HepG2 (cell line): ENCODE measurements around the gene NRAP. TPM values are rescaled to one million over a fixed set of nuclear protein-coding genes. Genes with fewer than 3 reads are reported as not detected.

ENCODE experiments used
- CHD4 ChIP-seq: fragments of 200-600 bp; sonication (generic); IDR thresholded peaks from 2 replicates; pipeline ENCODE4 v1.7.0; 2017; ENCODE audit warnings: mild to moderate bottlenecking, low read length, borderline replicate concordance
- HDAC1 ChIP-seq: sonication (generic); formaldehyde crosslinking; IDR thresholded peaks from 2 replicates; pipeline ENCODE4 v1.5.1; 2020; ENCODE audit warnings: mild to moderate bottlenecking, missing genetic modification reagents
- PRPF4 ChIP-seq: fragments of 200-400 bp; formaldehyde crosslinking; IDR thresholded peaks from 2 replicates; pipeline ENCODE4 v1.6.1; 2016; ENCODE audit warnings: low read length, low read depth; ENCODE audit not compliant: poor library complexity, severe bottlenecking
- ZFAT ChIP-seq: sonication (generic); formaldehyde crosslinking; conservative IDR thresholded peaks from 2 replicates; pipeline ENCODE4 v1.8.1; 2023; ENCODE audit warnings: missing genetic modification reagents, inconsistent platforms
- ZNF619 ChIP-seq: sonication (generic); formaldehyde crosslinking; IDR thresholded peaks from 2 replicates; pipeline ENCODE4 v1.4.0; 2020; ENCODE audit warnings: mild to moderate bottlenecking, missing genetic modification reagents
- ZSCAN29 ChIP-seq: sonication (generic); formaldehyde crosslinking; conservative IDR thresholded peaks from 2 replicates; pipeline ENCODE4 v1.4.0; 2020; ENCODE audit warnings: mild to moderate bottlenecking, missing genetic modification reagents
- polyA plus RNA-seq, 8 experiments: library from polyadenylated mRNA; depleted of rRNA in 3 of 8; stranded (reverse) in 7 of 8; unstranded in 1 of 8; fragments of >200 nt; fragmentation: Illumina TruSeq in 4 of 8; extraction: Trizol in 4 of 8; gene quantifications; 2 replicates each; pipeline versions ENCODE4 v1.2.1 to v1.2.3, GENCODE V29; 2011 to 2016; ENCODE audit warnings: low read depth in 4 of 8, missing spikeins in 1 of 8, mixed read lengths in 1 of 8; ENCODE audit not compliant: insufficient read depth in 1 of 8
- total RNA-seq, 5 experiments: library from RNA; depleted of rRNA; stranded (reverse); fragments of >200 nt; fragmentation: Illumina TruSeq; extraction: Trizol; gene quantifications; 2 replicates each; pipeline ENCODE4 v1.2.3, GENCODE V29; 2016; ENCODE audit warnings: low read depth in 1 of 5
- TF ChIP-seq, protein P1 (sequence below): sonication (generic); formaldehyde crosslinking; conservative IDR thresholded peaks from 2 replicates; pipeline ENCODE4 v1.4.0; 2020; ENCODE audit warnings: missing genetic modification reagents
- TF ChIP-seq, protein P2 (sequence below): sonication (generic); formaldehyde crosslinking; IDR thresholded peaks from 2 replicates; pipeline ENCODE4 v1.4.0; 2020; ENCODE audit warnings: missing genetic modification reagents, mild to moderate bottlenecking, borderline replicate concordance
- TF ChIP-seq, protein P3 (sequence below): sonication (generic); formaldehyde crosslinking; IDR thresholded peaks from 2 replicates; pipeline ENCODE4 v1.9.0; 2022; ENCODE audit warnings: missing genetic modification reagents, mild to moderate bottlenecking, borderline replicate concordance
- TF ChIP-seq, protein P4 (sequence below): sonication (generic); formaldehyde crosslinking; IDR thresholded peaks from 2 replicates; pipeline ENCODE4 v1.8.0; 2022; ENCODE audit warnings: missing genetic modification reagents, mild to moderate bottlenecking, borderline replicate concordance
- TF ChIP-seq, protein P5 (sequence below): sonication (generic); formaldehyde crosslinking; IDR thresholded peaks from 2 replicates; pipeline ENCODE4 v1.8.1; 2023; ENCODE audit warnings: mild to moderate bottlenecking, missing genetic modification reagents
- TF ChIP-seq, protein P6 (sequence below): sonication (generic); formaldehyde crosslinking; IDR thresholded peaks from 2 replicates; pipeline ENCODE4 v1.4.0; 2020; ENCODE audit warnings: low read depth, mild to moderate bottlenecking, missing genetic modification reagents

NRAP gene
- total and polyA plus RNA-seq, 2 of the 13 experiments (the other 11 are each of a cell fraction or from before 2014, with no cell fraction given), result not detected

DNA sequence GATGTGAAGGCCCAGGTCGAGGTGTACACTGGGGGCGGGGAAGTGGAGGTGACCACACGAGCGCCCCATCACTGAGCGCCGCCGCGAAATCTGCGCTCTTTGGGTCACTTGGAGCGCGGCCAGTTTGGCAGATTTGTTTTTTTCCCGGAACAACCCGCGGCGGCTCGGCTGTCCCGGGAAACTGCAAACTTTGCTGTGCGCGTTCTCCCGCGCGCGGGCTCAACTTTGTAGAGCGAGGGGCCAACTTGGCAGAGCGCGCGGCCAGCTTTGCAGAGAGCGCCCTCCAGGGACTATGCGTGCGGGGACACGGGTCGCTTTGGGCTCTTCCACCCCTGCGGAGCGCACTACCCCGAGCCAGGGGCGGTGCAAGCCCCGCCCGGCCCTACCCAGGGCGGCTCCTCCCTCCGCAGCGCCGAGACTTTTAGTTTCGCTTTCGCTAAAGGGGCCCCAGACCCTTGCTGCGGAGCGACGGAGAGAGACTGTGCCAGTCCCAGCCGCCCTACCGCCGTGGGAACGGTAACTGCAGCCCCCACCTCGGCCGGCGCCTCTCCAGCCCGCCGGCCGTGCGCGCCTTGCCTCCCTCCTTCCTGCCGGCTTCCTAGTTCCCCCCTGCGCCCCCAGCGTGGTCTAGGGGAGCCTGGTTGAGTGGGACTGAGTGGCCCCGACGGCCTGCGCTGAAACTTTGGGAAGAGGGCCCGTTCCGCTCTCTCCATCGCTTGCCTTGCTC lies 15.8 kb upstream of the NRAP start, which contains the start of gene CASP7 (continued):
- TF ChIP-seq, protein P1, sequence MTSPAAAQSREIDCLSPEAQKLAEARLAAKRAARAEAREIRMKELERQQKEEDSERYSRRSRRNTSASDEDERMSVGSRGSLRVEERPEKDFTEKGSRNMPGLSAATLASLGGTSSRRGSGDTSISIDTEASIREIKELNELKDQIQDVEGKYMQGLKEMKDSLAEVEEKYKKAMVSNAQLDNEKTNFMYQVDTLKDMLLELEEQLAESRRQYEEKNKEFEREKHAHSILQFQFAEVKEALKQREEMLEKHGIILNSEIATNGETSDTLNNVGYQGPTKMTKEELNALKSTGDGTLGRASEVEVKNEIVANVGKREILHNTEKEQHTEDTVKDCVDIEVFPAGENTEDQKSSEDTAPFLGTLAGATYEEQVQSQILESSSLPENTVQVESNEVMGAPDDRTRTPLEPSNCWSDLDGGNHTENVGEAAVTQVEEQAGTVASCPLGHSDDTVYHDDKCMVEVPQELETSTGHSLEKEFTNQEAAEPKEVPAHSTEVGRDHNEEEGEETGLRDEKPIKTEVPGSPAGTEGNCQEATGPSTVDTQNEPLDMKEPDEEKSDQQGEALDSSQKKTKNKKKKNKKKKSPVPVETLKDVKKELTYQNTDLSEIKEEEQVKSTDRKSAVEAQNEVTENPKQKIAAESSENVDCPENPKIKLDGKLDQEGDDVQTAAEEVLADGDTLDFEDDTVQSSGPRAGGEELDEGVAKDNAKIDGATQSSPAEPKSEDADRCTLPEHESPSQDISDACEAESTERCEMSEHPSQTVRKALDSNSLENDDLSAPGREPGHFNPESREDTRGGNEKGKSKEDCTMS (CRISPR knock-in tag), result no peak
- TF ChIP-seq, protein P2, sequence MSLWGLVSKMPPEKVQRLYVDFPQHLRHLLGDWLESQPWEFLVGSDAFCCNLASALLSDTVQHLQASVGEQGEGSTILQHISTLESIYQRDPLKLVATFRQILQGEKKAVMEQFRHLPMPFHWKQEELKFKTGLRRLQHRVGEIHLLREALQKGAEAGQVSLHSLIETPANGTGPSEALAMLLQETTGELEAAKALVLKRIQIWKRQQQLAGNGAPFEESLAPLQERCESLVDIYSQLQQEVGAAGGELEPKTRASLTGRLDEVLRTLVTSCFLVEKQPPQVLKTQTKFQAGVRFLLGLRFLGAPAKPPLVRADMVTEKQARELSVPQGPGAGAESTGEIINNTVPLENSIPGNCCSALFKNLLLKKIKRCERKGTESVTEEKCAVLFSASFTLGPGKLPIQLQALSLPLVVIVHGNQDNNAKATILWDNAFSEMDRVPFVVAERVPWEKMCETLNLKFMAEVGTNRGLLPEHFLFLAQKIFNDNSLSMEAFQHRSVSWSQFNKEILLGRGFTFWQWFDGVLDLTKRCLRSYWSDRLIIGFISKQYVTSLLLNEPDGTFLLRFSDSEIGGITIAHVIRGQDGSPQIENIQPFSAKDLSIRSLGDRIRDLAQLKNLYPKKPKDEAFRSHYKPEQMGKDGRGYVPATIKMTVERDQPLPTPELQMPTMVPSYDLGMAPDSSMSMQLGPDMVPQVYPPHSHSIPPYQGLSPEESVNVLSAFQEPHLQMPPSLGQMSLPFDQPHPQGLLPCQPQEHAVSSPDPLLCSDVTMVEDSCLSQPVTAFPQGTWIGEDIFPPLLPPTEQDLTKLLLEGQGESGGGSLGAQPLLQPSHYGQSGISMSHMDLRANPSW, result 0 out of 2 replicates have a peak, but pooled peaks have one; percentile 50
- peak; percentile 58 for TF ChIP-seq HDAC1 (CRISPR knock-in tag)
- 0 out of 2 replicates have a peak, but pooled peaks have one; percentile 26 for TF ChIP-seq ZFAT (CRISPR knock-in tag)
- TF ChIP-seq, protein P3, sequence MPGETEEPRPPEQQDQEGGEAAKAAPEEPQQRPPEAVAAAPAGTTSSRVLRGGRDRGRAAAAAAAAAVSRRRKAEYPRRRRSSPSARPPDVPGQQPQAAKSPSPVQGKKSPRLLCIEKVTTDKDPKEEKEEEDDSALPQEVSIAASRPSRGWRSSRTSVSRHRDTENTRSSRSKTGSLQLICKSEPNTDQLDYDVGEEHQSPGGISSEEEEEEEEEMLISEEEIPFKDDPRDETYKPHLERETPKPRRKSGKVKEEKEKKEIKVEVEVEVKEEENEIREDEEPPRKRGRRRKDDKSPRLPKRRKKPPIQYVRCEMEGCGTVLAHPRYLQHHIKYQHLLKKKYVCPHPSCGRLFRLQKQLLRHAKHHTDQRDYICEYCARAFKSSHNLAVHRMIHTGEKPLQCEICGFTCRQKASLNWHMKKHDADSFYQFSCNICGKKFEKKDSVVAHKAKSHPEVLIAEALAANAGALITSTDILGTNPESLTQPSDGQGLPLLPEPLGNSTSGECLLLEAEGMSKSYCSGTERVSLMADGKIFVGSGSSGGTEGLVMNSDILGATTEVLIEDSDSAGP (CRISPR knock-in tag), result peak; percentile 80; the same call in 1 of the 2 replicates
- TF ChIP-seq, protein P4, sequence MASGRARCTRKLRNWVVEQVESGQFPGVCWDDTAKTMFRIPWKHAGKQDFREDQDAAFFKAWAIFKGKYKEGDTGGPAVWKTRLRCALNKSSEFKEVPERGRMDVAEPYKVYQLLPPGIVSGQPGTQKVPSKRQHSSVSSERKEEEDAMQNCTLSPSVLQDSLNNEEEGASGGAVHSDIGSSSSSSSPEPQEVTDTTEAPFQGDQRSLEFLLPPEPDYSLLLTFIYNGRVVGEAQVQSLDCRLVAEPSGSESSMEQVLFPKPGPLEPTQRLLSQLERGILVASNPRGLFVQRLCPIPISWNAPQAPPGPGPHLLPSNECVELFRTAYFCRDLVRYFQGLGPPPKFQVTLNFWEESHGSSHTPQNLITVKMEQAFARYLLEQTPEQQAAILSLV (CRISPR knock-in tag), result 0 out of 2 replicates have a peak, but pooled peaks have one; percentile 26
- TF ChIP-seq, protein P5, sequence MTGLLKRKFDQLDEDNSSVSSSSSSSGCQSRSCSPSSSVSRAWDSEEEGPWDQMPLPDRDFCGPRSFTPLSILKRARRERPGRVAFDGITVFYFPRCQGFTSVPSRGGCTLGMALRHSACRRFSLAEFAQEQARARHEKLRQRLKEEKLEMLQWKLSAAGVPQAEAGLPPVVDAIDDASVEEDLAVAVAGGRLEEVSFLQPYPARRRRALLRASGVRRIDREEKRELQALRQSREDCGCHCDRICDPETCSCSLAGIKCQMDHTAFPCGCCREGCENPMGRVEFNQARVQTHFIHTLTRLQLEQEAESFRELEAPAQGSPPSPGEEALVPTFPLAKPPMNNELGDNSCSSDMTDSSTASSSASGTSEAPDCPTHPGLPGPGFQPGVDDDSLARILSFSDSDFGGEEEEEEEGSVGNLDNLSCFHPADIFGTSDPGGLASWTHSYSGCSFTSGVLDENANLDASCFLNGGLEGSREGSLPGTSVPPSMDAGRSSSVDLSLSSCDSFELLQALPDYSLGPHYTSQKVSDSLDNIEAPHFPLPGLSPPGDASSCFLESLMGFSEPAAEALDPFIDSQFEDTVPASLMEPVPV, result no peak; the same call in 1 of the 2 replicates
- no peak for TF ChIP-seq PRPF4
- no peak for TF ChIP-seq ZSCAN29
- no peak for TF ChIP-seq CHD4
- TF ChIP-seq, protein P6, sequence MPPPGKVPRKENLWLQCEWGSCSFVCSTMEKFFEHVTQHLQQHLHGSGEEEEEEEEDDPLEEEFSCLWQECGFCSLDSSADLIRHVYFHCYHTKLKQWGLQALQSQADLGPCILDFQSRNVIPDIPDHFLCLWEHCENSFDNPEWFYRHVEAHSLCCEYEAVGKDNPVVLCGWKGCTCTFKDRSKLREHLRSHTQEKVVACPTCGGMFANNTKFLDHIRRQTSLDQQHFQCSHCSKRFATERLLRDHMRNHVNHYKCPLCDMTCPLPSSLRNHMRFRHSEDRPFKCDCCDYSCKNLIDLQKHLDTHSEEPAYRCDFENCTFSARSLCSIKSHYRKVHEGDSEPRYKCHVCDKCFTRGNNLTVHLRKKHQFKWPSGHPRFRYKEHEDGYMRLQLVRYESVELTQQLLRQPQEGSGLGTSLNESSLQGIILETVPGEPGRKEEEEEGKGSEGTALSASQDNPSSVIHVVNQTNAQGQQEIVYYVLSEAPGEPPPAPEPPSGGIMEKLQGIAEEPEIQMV (CRISPR knock-in tag), result no peak
- no peak for TF ChIP-seq ZNF619 (CRISPR knock-in tag)
